Measurements from ENCODE around the gene RRP15.

DNA sequence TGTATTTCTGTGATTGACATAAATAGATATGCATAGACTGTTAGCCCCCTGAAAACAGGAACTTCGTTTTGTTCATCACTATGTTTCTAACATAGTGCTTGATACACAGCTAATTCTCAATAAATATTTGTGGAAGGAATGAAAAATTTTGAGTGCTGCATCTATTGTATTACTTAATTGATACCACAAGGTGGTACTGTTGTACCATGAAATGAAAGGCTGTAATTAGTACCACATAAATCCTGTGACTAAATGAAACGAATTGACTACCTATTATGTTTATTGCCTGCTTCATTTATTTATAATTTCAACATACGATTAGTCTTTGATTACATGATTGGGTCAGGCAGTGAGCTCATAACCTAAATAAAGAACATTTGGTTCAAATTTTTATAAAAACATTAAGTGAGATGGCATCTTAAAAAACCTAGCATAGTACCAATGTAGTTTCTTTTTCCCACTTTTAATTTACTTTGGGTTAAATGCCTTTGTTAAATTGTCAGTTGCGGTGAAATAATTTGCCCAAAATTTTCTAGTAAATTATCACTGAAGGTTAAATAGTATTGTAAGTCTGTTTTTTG, 45.0 kb downstream of the RRP15 start:
- TF ChIP-seq, protein P1, sequence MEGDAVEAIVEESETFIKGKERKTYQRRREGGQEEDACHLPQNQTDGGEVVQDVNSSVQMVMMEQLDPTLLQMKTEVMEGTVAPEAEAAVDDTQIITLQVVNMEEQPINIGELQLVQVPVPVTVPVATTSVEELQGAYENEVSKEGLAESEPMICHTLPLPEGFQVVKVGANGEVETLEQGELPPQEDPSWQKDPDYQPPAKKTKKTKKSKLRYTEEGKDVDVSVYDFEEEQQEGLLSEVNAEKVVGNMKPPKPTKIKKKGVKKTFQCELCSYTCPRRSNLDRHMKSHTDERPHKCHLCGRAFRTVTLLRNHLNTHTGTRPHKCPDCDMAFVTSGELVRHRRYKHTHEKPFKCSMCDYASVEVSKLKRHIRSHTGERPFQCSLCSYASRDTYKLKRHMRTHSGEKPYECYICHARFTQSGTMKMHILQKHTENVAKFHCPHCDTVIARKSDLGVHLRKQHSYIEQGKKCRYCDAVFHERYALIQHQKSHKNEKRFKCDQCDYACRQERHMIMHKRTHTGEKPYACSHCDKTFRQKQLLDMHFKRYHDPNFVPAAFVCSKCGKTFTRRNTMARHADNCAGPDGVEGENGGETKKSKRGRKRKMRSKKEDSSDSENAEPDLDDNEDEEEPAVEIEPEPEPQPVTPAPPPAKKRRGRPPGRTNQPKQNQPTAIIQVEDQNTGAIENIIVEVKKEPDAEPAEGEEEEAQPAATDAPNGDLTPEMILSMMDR (IDR thresholded peaks at IDR 0.05; ENCODE audit: low read depth, low read length): peak; percentile 15
- no peak for TF ChIP-seq POLR2A (IDR thresholded peaks at IDR 0.05; ENCODE audit: extremely low read depth, insufficient read length)
- TF ChIP-seq, protein P2, sequence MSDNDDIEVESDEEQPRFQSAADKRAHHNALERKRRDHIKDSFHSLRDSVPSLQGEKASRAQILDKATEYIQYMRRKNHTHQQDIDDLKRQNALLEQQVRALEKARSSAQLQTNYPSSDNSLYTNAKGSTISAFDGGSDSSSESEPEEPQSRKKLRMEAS (IDR thresholded peaks at IDR 0.05; ENCODE audit: low read depth, low read length): no peak

Data from NB4 (cell line).